ENCODE results near the gene PIGU. TPM values are rescaled to one million over a fixed set of nuclear protein-coding genes. Genes with fewer than 3 reads are reported as not detected.
A peak's percentile ranks its signal among the peaks of the same experiment; 100 is the strongest.

Gene PIGU
- total and polyA plus RNA-seq, 9 of the 15 experiments (the other 6 are each of a cell fraction or from before 2014, with no cell fraction given): 6.5 to 100 (median 28.1) TPM

DNA sequence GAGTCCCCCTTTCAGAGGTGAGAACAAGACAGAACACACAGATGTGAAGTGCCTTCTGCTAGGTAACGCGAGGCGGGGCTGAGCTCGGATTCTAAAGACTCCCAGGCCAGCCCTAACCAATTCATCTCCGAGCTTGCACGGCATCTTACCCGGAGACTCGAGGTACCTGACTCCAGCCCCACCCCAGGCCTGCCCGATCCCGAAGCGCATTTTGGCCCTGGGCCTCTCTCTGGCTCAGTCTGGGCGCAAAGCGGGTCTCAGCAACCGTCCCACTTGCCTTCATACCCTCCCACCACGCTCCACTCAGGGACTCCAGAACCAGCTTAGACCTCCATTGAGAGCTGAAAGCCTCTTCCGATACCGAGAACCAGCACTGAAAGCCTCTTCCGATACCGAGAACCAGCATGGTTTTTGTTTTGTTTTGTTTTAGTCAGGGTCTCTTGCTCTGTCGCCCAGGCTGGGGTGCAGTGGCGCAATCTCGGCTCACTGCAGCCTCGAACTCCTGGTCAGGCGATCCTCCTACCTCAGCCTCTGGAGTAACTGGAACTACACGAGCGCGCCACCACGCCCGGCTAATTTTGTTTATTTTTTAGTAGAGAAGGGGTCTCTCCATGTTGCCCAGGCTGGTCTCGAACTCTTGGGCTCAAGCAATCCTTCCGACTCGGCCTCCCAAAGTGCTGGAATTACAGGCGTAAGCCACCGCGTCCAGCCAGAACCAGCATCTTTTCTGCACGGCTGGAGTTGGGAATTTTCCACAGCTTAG, 161.2 kb downstream of the PIGU start (continued):
- TF ChIP-seq TOE1 (IDR thresholded peaks at IDR 0.05; ENCODE audit: borderline replicate concordance) (0 out of 2 replicates have a peak, but pooled peaks have one; percentile 2), TOE1 (CRISPR knock-in tag; IDR thresholded peaks at IDR 0.05; ENCODE audit: borderline replicate concordance, low read depth) (no peak), SMAD3 (CRISPR knock-in tag; conservative IDR thresholded peaks at IDR 0.05) (no peak), SRF (CRISPR knock-in tag; IDR thresholded peaks at IDR 0.05) (no peak), PTTG1 (tag; IDR thresholded peaks at IDR 0.05; ENCODE audit: low read depth) (no peak), ZNF764 (CRISPR knock-in tag; IDR thresholded peaks at IDR 0.05; ENCODE audit: low read depth) (no peak), THRA (IDR thresholded peaks at IDR 0.05) (no peak), ZNF354B (CRISPR knock-in tag; IDR thresholded peaks at IDR 0.05) (no peak), ILK (tag; IDR thresholded peaks at IDR 0.05; ENCODE audit: borderline replicate concordance, low read depth) (no peak), SNRNP70 (optimal IDR thresholded peaks at IDR 0.05; ENCODE audit: low read depth, low read length) (no peak), ZBTB33 (CRISPR knock-in tag; IDR thresholded peaks at IDR 0.05) (peak; percentile 7; the same call in 1 of the 2 replicates), USF1 (CRISPR knock-in tag; IDR thresholded peaks at IDR 0.05) (0 out of 2 replicates have a peak, but pooled peaks have one; percentile 32), EWSR1 (IDR thresholded peaks at IDR 0.05; ENCODE audit: borderline replicate concordance, low read depth, partially characterized antibody) (no peak), TFE3 (CRISPR knock-in tag; IDR thresholded peaks at IDR 0.05) (no peak), ZBTB12 (CRISPR knock-in tag; IDR thresholded peaks at IDR 0.05) (no peak), NEUROD1 (IDR thresholded peaks at IDR 0.05; ENCODE audit: borderline replicate concordance, low read depth, low read length, partially characterized antibody) (no peak), THRAP3 (IDR thresholded peaks at IDR 0.05; ENCODE audit: borderline replicate concordance) (no peak)
- TF ChIP-seq, protein P1, sequence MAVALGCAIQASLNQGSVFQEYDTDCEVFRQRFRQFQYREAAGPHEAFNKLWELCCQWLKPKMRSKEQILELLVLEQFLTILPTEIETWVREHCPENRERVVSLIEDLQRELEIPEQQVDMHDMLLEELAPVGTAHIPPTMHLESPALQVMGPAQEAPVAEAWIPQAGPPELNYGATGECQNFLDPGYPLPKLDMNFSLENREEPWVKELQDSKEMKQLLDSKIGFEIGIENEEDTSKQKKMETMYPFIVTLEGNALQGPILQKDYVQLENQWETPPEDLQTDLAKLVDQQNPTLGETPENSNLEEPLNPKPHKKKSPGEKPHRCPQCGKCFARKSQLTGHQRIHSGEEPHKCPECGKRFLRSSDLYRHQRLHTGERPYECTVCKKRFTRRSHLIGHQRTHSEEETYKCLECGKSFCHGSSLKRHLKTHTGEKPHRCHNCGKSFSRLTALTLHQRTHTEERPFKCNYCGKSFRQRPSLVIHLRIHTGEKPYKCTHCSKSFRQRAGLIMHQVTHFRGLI (CRISPR knock-in tag; IDR thresholded peaks at IDR 0.05): no peak

Measured in K562 (cell line).